Activated B cell treated with CpG ODN at 0.5 μM for 24 hours (primary cell): Measurements from ENCODE around the gene SLC1A2. TPM values are rescaled to one million over a fixed set of nuclear protein-coding genes. Genes with fewer than 3 reads are reported as not detected.

ENCODE experiments used
- ATAC-seq: fragments of 200-7000 bp; cut with Tn5 transposase; one replicate; pipeline ENCODE4 v1.10.0; 2021; ENCODE audit warnings: low read depth, mild to moderate bottlenecking, moderate library complexity
- CTCF ChIA-PET: fragments of 350-600 bp; sonication (Branson Sonifier 250); formaldehyde crosslinking; loops from one replicate; lab custom pipeline; 2021; ENCODE audit warnings: antibody characterized with exemption; lab: Charles Lee
- POLR2A ChIA-PET: fragments of 350-600 bp; sonication (Branson Sonifier 250); formaldehyde crosslinking; loops from one replicate; lab custom pipeline; 2021; ENCODE audit warnings: antibody characterized with exemption; lab: Charles Lee
- DNase-seq: peaks from one replicate; pipeline ENCODE4 v3.0.0; 2022
- H3K27ac Mint-ChIP-seq: one replicate; pipeline ENCODE4 v1.8.0; 2020; ENCODE audit warnings: mixed read lengths
- H3K27me3 Mint-ChIP-seq: one replicate; pipeline ENCODE4 v1.8.0; 2021; ENCODE audit warnings: mixed read lengths
- H3K36me3 Mint-ChIP-seq: one replicate; pipeline ENCODE4 v1.8.0; 2021; ENCODE audit warnings: low read depth, mixed read lengths
- H3K4me1 Mint-ChIP-seq: one replicate; pipeline ENCODE4 v1.8.0; 2021; ENCODE audit warnings: mixed read lengths
- H3K4me3 Mint-ChIP-seq: one replicate; pipeline ENCODE4 v1.8.0; 2020; ENCODE audit warnings: mild to moderate bottlenecking, mixed read lengths
- H3K9me3 Mint-ChIP-seq: one replicate; pipeline ENCODE4 v1.8.0; 2020; ENCODE audit warnings: mixed read lengths
- CTCF ChIP-seq: fragments of 200-600 bp; IDR thresholded peaks from one replicate; pipeline ENCODE4 v1.8.0; 2022; ENCODE audit warnings: antibody characterized with exemption, mild to moderate bottlenecking
- intact Hi-C: fragments of 100-400 bp; cut with micrococcal nuclease; formaldehyde crosslinking; loops from one replicate; pipeline ENCODE4 v1.15.1; 2024
- total RNA-seq: library from RNA; stranded (reverse); gene quantifications from 2 replicates; pipeline ENCODE4 v1.2.3, GENCODE V29; 2022

SLC1A2 gene
- total RNA-seq, 1 donor from 2014 or later: not detected

- Mint-ChIP-seq H3K9me3 (no peaks in the 10 kb centered on the region), H3K27me3 (no peaks in the 10 kb centered on the region), H3K36me3 (no peaks in the 10 kb centered on the region), H3K4me1 (peaks cover 13% of the 10 kb centered on the region), H3K27ac (no peak overlapping the region), H3K4me3 (no peak overlapping the region)
- ATAC-seq: peak; percentile 69
- POLR2A ChIA-PET: interaction anchor here (0.8 kb wide), 1 partner anchor 697 kb away, joined by 5 read pairs; no protein-coding TSS in a partner anchor
- CTCF ChIA-PET: interaction anchor here (0.6 to 3.7 kb wide), 18 partner anchors 8 to 465 kb away, joined by 3 to 29 read pairs (median 3); no protein-coding TSS in a partner anchor
- DNase-seq: no peak
- intact Hi-C loops: loop anchor here (1.0 to 2.0 kb wide), 3 partner anchors 87 to 380 kb away; no protein-coding TSS in a partner anchor
- TF ChIP-seq CTCF: no peak
Observed at GRCh38 chr11:35305670-35306382, 113.5 kb downstream of the SLC1A2 start.

- no peak for DNase-seq
- H3K4me1 Mint-ChIP-seq: peaks cover 7% of the 10 kb centered on the region
- ChIA-PET POLR2A (no interaction called here), CTCF (interaction anchor here (0.6 to 3.7 kb wide), 14 partner anchors 9 to 382 kb away, joined by 3 to 29 read pairs (median 4); no protein-coding TSS in a partner anchor)
- no peak for TF ChIP-seq CTCF
- ATAC-seq: no peak
- H3K36me3 Mint-ChIP-seq: no peaks in the 10 kb centered on the region
- no peak overlapping the region for H3K27ac Mint-ChIP-seq
- intact Hi-C loops: loop anchor here (1.0 to 2.0 kb wide), 3 partner anchors 88 to 379 kb away; no protein-coding TSS in a partner anchor
- H3K27me3 Mint-ChIP-seq: no peaks in the 10 kb centered on the region
- no peaks in the 10 kb centered on the region for H3K9me3 Mint-ChIP-seq
- no peak overlapping the region for H3K4me3 Mint-ChIP-seq
Observed at GRCh38 chr11:35304900-35305460, 114.4 kb downstream of the SLC1A2 start.

GRCh38 chr11:35304386-35304775 is 115.0 kb downstream of the SLC1A2 start:
- no peaks in the 10 kb centered on the region for H3K36me3 Mint-ChIP-seq
- no peak for TF ChIP-seq CTCF
- CTCF ChIA-PET: interaction anchor here (1.9 to 3.7 kb wide), 2 partner anchors 376 to 378 kb away, joined by 4 to 29 read pairs; no protein-coding TSS in a partner anchor
- no peak overlapping the region for H3K4me3 Mint-ChIP-seq
- intact Hi-C loops: loop anchor here (2.0 kb wide), 1 partner anchor 88 kb away; no protein-coding TSS in a partner anchor
- H3K4me1 Mint-ChIP-seq: peaks cover 7% of the 10 kb centered on the region
- no peak for DNase-seq
- POLR2A ChIA-PET: no interaction called here
- H3K9me3 Mint-ChIP-seq: no peaks in the 10 kb centered on the region
- no peak overlapping the region for H3K27ac Mint-ChIP-seq
- ATAC-seq: no peak
- H3K27me3 Mint-ChIP-seq: no peaks in the 10 kb centered on the region

- no peak overlapping the region for H3K27ac Mint-ChIP-seq
- ChIA-PET CTCF (interaction anchor here (1.9 kb wide), 1 partner anchor 375 kb away, joined by 4 read pairs; no protein-coding TSS in a partner anchor), POLR2A (no interaction called here)
- no peak for TF ChIP-seq CTCF
- H3K9me3 Mint-ChIP-seq: no peaks in the 10 kb centered on the region
- no peak for ATAC-seq
- H3K4me3 Mint-ChIP-seq: no peak overlapping the region
- no peaks in the 10 kb centered on the region for H3K36me3 Mint-ChIP-seq
- intact Hi-C loops: loop anchor here (2.0 kb wide), 1 partner anchor 89 kb away; no protein-coding TSS in a partner anchor
- peaks cover 7% of the 10 kb centered on the region for H3K4me1 Mint-ChIP-seq
- H3K27me3 Mint-ChIP-seq: no peaks in the 10 kb centered on the region
- no peak for DNase-seq
Observed at GRCh38 chr11:35303596-35304385, 115.6 kb downstream of the SLC1A2 start.
